Inferior parietal cortex (tissue), 1 donor: ENCODE data around the gene CYB561A3.
A peak's percentile ranks its signal among the peaks of the same experiment; 100 is the strongest.
"Not testable (repeated sequence)": the region's sequence is repeated elsewhere in the genome, so short reads cannot be mapped to it uniquely, and the experiment has no call there.

Experiments
- DNase-seq: peaks from one replicate; pipeline ENCODE4 v3.0.0-alpha.2; 2016; ENCODE audit errors: extremely low spot score

CYB561A3 gene

GRCh38 chr11:61361741-61362541 lies at the start of gene CYB561A3, which contains the start of gene TMEM138:
TSS of gene CYB561A3 (minus strand) at chr11:61361882. CDS start at chr11:61356713, 5,169 bp downstream.
TSS of gene TMEM138 (plus strand) at chr11:61362374. CDS start at chr11:61364391, 2,017 bp downstream.
- DNase-seq = peak; percentile 94

- no peak for DNase-seq
These were observed 45.5 kb upstream of the CYB561A3 start for GRCh38 chr11:61406991-61407728.

DNA sequence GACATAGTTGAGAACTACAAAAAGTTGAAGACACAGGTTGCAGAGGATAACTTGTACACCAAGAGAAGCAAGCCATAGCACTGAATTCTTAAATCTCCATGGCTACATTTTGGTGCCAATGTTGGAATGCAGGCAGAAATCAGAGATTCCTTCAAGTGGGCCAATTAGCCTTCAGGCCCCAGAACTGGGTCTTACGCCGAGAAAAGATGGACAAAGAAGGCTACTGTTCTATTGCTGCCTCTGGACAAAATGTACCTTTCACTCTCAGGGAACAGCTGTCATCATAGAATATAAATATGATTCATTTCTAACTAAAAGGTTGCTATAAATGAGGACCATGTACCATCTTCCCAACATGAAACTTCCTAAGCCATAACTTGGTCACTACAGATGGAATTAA lies 44.4 kb upstream of the CYB561A3 start:
- DNase-seq = peak; percentile 34

DNA sequence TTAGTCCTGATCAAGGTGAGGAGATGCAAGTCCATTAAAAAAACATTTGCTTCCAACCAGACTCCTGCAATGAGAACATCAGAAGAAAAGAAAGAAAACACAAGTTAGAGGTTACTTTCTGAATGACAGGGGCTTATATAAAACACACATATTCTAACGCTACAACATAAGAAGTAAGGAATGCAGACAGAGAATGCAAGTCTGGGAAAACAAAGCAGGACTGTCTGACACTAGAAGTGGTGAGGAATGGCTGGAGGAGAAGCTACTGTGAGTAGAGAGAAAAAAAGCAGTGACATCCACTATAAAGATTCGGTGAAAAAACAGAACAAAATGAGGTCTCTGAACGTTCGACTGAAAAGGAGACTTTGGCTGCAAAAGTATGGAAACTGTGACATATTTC lies 43.0 kb upstream of the CYB561A3 start:
- DNase-seq = no peak

- no peak for DNase-seq
These were observed 42.4 kb upstream of the CYB561A3 start for GRCh38 chr11:61404103-61404502.

DNA sequence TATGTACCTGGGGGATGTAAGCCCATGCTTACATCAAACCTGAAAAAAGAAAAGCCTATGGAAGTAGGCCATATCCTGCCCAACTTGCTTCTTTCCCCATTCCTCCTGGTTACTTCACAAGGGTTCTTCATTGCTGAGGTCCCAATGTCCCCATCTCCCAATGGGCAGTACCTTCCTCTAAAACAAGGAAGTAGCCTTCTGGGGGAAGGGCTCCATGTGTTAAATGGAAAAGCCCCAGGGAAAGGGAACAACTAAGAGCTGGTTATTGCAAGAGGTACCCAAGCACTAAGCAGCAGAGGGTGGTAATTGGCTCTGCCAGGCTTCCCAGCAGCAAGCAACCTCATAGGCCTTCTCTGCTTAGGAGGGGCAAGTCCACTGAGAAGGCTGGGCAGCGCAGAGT lies 42.0 kb upstream of the CYB561A3 start:
- DNase-seq = no peak

DNA sequence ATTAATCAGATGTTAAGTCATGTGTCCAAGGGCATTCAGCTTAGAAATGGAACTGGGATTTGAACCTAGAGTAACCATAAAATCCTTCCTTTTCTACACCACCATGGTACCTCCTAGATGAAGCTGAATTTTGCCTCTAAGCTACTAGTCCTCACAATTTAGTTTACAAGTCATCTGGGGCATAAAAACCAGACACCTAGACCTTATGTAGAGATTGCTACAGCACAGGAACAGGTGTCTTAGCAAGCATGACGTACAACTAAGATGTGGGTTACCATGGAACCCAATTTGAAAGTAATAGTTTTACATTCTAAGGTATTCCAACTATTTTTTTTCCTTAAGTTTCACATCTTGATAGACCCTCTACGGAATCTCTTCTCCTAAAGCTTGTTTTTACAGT lies 39.9 kb upstream of the CYB561A3 start:
- no peak for DNase-seq

DNA sequence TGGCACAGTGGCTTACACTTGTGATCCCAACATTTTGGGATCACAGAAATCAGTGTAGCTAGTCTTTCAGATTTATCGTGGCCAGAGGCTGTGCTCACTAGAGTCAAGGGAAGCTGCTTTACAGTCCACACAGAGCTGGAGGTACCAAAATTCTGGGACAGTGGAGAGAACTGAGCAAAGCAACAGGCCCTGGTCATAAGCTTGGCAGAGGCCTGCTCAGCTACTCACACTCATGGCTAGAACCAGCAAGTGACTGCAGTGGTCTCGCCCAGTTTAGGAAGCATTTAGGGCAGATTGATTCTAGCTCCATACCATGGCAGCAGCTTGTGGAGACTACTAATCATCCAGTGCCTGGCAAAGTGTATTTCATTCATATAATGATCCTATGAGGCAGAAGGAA lies 39.5 kb upstream of the CYB561A3 start:
- no peak for DNase-seq

DNA sequence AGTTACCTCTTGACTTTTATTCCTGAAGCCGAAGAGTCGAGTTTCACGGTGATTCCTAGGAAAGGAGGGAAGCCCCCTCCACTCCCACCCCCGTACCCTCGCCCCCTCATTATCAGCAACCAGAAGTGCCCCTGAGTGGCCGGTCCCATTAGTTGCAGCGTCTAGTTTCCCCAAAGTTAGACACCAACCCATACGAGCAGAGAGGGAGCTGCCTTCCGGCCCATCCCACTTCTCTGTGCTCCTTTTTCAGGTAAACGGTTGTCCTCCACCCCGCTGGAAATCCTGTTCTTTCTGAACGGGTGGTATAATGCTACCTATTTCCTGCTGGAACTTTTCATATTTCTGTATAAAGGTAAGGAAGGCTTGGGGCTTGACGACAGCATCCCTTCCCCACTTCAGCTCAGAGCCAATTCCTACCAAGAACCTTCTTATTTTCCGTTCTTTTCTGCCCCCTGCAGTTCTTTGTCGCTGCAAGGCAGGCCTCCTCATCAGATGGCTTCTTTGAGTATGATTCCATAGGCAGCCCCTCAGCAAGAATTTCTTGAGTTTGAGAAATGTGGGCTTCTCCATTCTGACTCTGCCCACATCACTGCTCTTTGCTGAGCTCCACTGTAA lies 31.4 kb upstream of the CYB561A3 start:
- DNase-seq = peak; percentile 19

DNA sequence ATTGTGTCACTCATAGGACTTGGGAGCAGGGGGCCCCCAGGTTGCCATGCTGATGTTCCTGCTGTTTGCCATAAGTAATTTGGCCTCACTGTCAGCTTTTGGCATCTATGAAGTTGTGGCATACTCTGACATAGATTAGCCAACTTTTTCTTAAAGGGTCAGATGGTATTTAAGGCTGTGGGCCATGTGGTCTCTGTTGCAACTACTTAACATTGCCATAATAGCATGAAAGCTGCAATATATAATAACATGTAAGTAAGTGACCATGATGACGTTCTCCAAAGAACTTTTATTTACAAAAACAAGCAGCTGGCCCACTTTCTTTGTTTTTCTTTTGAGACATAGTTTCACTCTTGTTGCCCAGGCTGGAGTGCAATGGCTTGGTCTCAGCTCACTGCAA lies 28.5 kb upstream of the CYB561A3 start:
- DNase-seq = no peak

DNA sequence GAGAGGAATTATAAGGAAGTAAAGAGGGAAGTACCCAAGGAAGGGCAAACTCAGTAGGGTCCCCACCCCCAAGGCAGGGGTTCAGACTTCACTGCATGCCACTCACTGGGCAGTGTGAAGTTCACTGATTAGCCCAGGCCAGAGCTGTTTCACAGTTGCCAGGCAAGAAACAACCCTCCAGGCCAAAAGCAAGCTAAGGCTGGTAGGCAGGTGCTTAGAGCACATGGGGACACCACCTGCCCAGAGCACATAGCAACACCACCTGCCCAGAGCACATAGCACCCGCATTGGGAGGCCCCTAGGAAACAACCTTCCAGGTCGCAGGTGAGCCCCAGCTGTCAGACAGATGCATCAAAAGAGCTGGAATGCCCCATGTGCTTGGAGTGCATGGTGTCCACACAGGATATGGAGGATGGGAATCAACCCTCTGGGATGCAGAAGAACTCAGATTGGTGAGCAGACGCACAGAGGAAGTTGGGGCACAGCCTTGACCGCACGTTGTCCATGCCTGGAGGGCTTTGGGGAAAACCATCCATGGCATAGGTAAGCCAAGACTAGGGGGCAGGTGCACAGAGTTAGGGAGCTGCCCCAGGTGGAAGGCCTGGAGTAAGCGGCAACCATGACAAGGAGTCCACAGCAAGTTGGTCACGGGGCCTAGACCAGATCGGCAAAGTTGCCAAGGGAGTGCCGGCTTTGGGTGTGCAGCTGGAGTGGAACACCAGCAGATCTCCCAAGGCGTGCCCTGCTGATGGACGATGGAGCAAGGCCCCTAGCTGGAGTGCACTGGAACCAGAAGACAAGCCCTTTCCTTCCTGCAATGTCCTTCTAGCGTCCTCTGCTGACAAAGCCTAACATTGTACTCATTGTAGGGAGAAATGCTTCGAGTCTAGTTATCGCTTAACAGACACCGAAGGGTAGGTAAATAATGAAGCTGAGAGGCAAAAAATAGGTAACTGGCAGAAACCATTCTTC lies 22.9 kb upstream of the CYB561A3 start:
- no peak for DNase-seq

GRCh38 chr11:61383859-61384258 lies 22.2 kb upstream of the CYB561A3 start:
- not testable (repeated sequence) for DNase-seq

DNA sequence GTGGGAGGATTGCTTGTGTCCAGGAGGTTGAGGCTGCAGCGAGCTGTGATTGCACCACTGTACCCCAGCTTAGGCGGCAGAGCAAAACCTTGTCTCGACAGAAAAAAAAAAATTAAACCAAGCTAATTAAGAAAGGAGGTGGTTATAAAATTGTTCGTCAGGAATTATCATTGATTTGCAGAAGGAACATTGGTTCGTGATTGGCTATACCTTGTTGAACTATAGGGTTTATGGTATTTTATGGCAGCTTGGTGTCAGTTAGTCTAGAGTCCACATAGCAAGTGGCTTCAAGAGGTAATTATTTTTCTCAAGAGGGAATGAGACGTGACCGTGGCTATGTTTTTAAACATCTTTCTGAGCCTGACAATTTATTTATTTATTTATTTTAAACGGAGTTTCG lies 19.2 kb upstream of the CYB561A3 start:
- DNase-seq = no peak

GRCh38 chr11:61378713-61379313 lies 17.1 kb upstream of the CYB561A3 start:
- no peak for DNase-seq

- DNase-seq = no peak
These were observed 15.9 kb upstream of the CYB561A3 start for GRCh38 chr11:61377461-61378160.

- no peak for DNase-seq
These were observed 14.1 kb upstream of the CYB561A3 start for GRCh38 chr11:61375761-61376108.

- DNase-seq = no peak
These were observed 11.2 kb upstream of the CYB561A3 start for GRCh38 chr11:61372659-61373420.

GRCh38 chr11:61370349-61371005 lies 8.8 kb upstream of the CYB561A3 start:
- no peak for DNase-seq
